Fibroblast of upper back skin (primary cell): Measurements from ENCODE around the gene NAT8L.

ENCODE experiments used
- DNase-seq: peaks from one replicate; pipeline ENCODE4 v3.0.0-alpha.2; 2013

The NAT8L gene

DNA sequence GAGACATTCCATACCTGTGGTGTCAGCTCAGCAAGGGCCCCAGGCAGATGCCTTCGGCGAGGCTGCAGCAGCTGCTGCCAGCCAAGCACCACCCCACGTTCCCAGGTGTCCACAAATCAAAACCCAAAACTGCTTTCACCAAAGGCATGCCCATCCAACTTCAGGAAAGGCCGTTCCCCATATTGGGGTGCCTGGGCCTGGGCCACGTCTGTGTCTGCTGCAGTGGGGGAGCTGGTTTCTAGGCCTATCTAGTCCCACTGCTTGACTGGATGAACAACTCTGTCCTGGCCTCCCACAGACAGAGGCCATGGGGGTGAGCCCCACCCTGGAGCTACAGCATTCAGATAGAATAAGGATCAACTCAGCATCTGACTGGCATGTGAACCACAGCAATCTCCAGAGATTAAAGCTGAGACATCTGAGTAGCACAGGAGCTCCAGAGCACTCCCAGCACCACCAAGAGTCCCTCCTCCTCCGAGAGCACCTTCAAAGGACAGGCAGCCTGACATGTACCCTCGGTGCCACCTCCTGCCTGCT lies 37.0 kb downstream of the NAT8L start:
- no peak for DNase-seq

DNA sequence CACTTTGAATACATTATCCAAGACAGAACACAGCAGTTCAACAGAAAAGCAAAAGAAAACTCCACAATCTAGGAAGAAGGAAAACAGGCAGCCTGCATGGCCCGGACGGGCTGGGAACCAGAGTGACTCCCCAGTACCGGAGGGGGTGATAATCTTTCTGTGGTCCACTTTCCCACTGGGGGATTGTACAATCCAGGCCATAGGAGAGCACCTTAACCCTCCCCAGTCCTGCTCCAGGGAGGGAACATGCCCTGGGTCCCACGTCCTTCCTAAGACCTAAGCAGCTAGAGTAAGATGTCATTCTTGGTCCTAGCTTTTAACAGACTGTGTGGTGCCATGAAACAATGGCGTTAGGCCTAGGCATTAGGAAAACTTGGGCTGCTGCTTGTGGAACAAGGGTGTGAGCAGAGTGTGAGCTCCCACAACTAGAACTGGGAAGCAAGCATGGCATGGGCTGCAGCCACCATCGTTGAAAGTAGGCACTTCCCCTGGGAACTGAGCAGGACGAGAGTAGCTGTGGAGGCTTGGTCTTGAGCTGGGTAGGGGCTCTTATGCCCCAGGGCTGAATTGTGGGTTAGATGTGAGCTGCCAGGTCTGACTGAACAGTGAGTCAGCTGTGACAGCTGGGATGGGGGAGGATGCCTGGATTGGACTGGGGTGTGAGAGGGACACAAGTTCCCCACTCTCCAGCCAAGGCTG lies 42.4 kb downstream of the NAT8L start:
- no peak for DNase-seq

DNA sequence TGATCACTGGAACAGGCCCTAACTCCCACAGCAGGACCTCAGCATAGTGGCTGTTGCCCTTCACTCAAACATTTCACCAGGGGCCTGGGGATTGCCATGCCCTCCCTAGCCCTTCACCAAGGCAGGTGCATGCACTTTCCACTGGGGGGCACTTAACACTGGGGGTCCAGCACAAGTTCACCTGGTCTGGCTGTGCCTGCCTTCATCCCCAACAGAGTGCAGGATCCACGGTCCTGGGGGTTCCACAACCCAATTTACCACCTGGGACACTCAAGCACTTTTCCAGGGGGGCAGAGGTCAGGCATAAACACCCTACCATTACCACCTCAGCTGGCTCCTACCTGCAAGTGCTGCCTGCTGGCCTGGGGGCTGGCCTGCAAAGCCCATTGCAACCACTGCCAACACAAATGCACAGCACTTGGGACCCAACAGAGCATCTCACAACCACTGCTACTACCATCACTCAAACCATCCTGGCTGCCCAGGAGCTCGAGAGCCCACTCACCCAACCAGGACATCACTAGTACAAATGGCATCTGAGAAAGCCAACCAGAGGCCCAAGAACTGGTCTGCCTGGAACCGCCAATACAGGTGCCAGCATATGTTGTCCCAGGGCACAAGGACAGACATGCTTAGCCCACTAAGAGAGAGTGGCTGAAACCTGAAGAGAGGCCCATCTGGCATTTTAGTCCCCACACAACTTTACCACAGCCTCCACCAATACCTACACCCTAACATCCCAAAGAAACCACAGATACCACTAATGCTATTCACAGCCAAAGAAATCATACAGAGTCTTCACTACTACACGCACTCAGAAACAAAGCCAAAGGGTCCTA lies 43.1 kb downstream of the NAT8L start:
- DNase-seq = no peak

DNA sequence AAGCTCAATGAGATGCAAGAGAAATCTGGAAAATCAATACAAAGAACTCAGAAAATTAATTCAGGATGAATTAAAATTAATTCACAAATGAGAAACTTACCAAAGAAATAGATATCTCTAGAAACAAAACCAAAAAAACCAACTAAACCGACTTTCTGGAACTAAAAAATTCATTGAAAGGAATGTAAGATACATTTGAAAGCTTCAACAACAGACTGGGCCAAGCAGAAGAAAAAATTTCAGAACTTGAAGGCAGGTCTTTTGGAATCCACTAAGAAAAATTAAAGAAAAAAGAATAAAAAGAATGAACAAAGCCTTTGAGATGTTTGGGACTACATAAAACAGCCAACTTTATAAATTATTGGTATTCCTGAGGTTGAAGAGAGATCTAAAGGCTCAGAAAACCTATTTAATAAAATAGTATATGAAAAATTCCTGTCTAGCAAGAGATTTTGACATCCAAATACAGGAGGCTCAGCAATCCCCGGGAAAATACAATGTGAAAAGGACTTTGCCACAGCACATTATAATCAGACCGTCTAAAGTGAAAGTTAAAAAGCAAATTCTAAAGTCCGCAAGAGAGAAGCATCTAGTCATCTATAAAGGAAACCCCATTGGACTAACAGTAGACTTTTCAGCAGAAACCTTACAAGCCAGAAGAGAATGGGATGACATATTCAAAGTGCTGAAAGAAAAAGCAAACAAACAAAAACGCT lies 44.2 kb downstream of the NAT8L start:
- no peak for DNase-seq

DNA sequence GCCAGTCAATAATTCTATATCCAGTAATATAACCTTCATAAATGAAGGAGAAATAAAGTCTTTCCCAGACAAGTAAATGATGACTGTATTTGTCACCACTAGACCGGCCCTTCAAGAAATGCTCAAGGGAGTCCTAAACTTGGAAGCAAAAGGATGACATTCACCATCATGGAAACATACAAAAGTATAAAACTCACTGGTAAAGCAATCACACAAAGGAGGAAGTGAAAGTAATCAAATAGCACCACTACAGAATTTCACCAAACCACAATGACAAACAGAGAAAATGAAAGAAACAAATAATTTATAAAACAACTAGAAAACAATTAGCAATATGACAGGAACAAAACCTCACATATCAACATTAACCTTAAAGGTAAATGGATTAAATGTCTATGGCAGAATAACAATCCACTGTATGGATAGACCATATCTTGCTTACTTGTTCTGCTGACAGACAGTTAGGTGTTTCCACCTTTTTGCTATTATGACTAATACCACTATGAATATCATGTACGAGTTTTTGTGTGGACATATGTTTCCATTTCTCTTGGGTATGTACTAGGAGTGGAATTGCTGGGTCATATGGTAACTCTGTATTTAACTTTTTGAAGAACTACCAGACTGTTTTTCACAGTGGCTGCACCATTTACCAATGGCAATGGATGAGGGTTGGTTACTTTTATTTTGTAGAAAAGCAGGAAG lies 44.9 kb downstream of the NAT8L start:
- DNase-seq = no peak

DNA sequence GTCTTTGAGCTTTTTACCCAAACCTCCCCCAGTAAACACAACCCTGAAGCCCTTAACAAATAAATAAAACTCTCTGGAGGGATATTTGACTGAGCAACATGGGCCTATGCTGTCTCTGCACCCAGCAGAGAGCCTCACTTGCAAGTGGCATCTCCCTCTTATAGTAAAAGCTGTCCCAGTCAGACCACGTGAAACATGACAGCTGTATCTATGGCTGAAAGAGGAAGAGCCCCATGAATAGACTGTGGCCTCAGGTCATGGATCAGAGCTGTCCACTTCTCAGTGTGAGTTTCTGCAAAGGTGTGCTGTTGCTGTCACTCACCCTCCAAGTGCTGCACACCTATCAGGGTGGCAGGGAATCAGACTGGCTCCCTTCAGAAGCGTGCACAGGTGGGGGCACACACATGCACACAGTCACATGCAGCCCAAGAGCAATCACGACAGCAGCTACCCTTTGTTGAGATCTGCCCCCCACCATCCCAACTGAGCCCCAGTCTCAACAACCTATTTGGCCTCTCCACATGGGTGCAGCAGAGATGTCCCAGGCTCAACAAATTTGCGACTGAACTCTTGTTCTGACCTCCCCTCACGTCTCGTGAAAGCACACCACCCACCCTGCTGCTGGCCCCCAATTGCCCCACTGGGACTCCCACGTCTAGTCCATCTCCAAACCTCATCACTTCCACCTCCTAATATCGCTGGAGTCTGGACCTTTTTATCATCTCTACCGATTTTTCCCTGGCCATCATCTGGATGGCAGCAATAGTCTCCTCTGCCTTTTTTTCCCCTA lies 45.6 kb downstream of the NAT8L start:
- DNase-seq = no peak

DNA sequence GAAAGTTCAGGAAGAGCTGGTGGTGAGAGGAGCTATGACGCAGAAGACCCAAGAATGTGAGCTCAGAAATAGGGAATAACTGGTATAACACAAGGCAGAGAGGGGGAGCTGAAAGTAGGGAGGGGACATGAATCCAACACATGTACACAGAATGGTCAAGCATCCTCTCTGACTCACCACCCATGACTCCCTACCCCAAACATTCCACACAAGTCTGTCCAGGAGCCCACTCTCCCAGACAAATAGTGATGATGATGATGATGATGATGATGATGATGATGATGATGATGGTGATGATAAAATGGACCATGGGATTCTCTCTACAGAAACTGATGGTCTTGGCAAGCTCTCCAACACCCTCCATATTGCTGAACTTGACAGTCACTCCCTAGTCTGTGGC lies 46.4 kb downstream of the NAT8L start:
- DNase-seq = peak; percentile 29

DNA sequence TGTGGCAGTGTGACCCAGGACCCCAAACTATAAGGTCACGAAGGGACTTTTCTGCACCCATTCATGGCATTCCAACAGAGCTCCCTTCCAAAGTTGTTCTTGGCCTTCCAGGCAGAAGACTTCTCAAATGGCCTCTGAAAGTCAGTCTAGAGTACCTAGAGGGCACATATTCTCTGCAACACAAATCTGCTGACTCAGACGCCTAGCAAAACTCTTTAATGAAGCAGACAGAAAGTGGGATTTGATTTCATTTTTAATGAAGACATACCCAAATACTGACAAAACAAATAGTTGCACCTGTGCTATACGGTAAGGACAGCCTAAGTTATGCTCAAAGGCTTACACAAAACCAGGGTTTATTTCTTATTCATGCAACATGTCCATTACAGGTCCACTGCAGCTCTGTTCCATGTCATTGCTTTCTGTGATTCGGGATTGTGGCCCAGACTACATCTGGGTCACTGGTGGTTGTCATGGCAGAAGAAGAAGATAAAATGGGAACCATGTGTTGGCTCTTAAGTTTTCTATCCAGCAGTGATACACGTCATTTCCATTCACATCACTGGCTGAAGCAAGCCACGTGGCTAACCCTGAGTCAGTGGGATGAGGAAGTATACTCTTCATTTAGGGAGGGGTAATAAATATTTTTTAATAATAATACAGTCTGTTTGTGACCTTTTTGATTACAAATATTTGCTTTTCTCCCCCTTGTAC lies 57.7 kb downstream of the NAT8L start:
- DNase-seq = no peak
